ENCODE measurements around the gene TMEM50A.
A peak's percentile ranks its signal among the peaks of the same experiment; 100 is the strongest.
"Not testable (repeated sequence)": the region's sequence is repeated elsewhere in the genome, so short reads cannot be mapped to it uniquely, and the experiment has no call there.

TMEM50A gene

DNA sequence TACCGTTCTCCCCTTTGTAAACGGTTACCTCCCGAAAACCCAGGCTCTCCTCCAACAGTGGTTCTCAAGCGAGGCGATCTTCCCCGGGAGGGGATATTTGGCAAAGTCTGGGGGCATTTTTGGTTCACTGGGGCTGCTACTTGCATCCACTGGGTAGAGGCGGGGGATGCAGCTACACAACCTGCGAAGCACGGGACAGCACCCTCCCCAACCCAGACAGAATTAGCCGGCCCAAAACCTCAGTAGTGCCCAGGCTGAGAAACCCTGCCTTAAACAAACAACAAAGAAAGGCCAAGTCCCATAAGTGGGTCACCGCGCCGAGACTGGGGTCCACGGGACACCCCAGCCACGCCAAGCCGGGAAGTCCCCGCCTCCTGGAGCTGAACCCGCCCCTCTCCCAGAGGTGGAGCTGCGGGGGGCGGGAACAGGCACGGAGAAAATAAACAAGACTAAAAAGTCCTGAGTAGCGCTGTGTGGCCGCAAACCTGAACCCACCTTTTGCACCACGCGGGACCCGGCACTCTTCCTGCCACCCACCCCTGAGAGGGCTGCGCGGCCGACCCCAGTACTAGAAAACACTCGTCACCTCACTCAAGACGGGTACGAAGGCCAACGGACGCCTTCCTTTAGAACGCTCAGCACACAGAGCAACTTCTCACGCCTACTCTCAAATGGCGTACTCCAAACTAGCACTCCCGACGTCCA lies 499 bp upstream of the TMEM50A start:
- DNase-seq, result not testable (repeated sequence)

DNA sequence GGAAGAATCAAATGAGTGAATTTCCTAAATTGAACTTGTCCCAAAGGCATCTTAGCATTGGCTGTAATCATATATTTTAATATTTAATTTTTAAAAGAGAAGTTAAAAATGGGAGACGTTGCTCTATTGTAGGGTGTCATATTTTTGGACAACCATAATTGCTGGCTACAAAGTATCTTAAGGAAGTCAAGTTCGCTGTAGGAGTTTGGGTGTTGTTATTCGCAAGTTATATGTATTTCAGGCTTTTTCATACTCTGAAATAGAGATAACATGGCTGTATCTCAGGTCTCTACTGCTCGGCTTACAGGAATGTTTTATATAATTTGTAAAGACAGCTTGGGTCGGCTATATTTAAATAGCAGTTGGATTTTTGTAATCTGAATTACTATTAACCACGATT lies 852 bp downstream of the TMEM50A start:
- DNase-seq, result no peak

DNA sequence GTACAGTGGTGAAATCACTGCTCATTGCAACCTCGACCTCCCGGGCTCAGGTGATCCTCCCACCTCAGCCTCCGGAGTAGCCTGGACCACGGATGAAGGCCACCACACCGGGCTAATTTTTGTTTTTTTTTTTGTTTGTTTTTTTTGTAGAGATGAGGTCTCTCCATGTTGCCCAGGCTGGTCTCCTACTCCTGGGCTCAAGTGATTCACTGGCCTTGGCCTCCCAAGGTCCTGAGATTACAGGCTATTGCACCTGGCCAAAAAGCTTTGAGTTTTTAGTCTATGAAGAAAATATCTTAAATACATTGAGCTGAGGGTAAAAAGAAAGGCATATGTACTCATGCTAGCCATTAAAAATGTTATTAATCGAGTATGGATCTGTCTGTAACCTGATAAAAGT lies 3.6 kb downstream of the TMEM50A start:
- no peak for DNase-seq

DNA sequence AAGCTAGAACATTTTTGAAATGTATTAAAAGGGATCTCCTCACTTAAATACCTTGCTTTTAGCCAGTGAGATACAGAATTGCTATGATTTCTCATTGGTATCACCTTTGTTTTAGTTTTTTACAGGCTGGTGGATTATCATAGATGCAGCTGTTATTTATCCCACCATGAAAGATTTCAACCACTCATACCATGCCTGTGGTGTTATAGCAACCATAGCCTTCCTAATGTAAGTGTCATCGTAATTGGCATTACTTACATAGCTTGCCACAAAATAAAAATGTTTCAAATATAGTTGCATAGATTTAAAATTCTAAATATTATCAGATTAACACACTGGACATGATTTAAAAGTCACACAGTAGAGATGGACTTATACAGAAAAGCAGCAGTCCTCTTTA lies 4.7 kb downstream of the TMEM50A start:
- DNase-seq, result no peak

DNA sequence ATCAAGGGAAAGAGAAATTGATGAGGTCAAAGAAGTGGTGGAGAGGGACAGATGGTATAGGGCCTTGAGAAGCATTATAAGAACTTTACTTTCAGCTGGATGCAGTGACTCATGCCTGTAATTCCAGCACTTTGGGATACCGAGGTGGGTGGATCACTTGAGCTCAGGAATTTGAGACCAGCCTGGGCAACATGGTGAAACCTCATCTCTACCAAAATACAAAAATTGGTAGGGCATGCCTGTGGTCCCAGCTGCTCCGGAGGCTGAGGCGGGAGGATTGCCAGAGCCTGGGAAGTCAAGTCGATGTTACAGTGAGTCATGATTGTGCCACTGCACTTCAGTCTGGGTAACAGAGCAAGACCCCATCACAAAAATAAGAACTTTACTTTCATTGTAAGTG lies 5.7 kb downstream of the TMEM50A start:
- DNase-seq, result no peak

DNA sequence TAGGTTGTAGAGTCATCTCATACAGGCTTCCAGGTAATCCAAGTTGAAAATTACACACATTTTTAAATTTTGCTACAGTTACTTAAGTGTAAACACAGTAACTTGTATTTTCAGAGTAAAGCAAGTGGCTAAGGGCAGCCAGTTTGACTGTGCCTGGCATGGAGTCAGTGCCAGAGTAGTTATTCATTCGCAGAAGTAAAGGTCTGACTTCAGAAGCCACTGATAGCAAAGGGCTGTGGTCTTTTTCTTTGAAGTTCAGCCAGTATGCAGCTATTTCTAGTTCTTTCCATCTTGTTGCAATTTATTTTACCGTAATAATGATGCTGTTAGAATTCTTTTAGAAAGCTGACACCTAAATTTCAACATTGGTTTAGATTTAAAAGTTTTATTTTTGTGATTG lies 9.4 kb downstream of the TMEM50A start:
- DNase-seq, result no peak

DNA sequence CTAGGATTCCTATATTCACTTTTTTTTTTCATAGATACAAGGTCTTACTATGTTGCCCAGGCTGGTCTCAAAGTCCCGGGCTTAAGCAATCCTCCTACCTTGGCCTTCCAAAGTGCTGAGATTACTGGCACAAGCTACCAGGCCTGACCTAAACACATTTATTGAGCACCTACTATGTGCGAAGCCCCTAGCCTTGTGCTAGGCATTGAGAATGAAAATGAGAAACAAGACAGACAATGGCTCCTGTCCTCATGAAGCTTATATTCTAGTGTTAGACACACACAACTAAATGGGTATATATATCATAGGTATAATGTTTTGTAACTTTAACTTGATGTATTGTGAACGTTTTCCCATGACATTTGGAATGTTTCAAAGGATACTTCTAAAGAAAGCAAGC lies 11.5 kb downstream of the TMEM50A start:
- DNase-seq, result no peak

DNA sequence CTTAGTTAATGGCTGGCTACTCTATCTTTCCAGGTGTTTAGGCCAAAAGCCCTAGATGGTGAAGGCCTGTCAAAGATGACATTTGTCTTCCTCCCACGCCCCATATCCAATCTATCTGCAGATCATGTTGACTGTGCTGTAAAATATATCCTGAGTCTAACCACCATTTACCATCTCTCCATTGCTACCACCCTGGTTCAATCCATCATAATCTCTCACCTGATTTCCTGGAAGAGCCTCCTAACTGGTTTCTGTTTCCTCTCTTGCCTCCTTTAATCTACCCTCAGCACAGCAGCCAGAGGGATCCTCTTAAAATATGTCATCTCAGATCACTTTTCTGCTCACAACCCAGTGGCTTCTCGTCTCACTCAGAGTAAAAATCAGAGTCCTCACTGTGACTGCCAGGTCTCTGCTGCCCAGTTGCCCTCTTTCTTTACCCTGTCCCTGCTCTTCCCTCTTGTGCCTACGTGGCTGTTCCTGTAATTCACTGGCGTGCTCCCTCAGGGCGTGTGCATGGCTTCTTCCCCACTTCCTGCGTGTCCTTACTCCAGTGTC lies 17.8 kb downstream of the TMEM50A start:
- no peak for DNase-seq

DNA sequence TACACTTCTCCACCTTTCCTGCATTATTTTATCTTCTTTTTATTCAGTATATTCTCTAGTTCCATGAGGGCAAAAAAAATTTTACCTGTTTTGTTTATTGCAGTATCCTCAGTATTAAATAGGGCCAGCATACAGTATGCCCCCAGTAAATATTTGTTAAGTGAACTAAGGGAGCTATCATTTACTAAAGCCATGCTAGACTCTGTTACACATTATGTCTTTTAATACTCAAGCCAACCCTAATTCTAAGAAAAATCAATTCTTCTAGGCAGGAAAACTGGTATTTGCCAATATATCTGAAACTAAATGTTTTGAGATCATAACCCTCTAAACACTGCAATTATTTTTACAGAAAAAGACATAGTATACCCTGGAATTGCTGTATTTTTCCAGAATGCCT lies 18.3 kb downstream of the TMEM50A start:
- no peak for DNase-seq

DNA sequence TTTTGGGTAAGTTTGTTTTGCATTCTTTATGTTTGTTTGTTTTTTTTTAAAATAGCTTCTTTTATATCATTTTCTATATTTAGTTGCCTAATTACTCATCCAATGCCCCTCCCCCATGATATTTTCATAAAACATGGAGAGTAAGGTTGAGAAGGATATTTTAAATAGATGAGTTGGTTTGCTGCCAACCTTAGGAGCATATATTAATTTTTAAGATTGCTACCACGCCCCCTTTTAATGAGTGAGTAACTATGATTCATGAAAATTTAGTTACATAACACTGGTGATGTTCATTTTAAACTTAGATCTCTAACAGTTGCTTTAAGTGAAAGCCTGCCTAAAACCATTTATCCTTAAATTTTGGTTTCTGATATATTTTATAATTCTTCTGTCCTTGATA lies 18.7 kb downstream of the TMEM50A start:
- no peak for DNase-seq

DNA sequence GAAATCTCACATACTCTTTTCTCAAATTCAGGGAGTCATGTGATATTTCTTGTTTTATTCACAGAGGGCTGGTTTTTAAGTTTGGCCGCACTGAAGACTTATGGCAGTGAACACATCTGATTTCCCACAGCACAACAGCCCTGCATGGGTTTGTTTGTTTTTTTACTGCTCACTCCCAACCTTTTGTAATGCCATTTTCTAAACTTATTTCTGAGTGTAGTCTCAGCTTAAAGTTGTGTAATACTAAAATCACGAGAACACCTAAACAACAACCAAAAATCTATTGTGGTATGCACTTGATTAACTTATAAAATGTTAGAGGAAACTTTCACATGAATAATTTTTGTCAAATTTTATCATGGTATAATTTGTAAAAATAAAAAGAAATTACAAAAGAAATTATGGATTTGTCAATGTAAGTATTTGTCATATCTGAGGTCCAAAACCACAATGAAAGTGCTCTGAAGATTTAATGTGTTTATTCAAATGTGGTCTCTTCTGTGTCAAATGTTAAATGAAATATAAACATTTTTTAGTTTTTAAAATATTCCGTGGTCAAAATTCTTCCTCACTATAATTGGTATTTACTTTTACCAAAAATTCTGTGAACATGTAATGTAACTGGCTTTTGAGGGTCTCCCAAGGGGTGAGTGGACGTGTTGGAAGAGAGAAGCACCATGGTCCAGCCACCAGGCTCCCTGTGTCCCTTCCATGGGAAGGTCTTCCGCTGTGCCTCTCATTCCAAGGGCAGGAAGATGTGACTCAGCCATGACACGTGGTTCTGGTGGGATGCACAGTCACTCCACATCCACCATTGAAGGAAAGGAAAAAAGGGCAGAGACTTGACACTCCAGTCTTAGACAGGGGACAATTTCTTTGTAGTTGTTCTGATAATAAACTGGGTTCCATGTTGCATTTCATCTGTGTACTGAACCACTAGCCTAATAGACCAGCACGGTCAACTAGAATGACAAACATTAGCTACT lies 22.8 kb downstream of the TMEM50A start:
- no peak for DNase-seq

DNA sequence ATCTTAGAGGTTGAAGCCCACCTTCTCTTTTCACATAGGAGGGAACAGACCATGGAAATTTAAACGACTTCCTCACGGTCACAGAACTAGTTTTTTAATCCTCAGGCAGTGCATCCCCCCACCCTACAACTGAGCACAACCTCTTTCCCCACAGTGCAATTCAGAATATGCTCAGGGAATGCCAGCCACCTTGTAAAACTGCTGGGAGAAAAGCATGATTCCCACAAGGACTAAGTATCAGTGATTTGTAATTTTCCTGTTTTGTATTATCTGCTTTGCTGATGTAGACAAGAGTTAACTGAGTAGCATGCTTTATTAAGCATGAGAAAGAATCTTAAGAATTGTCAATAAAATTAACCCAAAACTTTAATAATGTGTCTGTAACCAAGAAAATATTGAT lies 23.8 kb downstream of the TMEM50A start:
- DNase-seq, result no peak

DNA sequence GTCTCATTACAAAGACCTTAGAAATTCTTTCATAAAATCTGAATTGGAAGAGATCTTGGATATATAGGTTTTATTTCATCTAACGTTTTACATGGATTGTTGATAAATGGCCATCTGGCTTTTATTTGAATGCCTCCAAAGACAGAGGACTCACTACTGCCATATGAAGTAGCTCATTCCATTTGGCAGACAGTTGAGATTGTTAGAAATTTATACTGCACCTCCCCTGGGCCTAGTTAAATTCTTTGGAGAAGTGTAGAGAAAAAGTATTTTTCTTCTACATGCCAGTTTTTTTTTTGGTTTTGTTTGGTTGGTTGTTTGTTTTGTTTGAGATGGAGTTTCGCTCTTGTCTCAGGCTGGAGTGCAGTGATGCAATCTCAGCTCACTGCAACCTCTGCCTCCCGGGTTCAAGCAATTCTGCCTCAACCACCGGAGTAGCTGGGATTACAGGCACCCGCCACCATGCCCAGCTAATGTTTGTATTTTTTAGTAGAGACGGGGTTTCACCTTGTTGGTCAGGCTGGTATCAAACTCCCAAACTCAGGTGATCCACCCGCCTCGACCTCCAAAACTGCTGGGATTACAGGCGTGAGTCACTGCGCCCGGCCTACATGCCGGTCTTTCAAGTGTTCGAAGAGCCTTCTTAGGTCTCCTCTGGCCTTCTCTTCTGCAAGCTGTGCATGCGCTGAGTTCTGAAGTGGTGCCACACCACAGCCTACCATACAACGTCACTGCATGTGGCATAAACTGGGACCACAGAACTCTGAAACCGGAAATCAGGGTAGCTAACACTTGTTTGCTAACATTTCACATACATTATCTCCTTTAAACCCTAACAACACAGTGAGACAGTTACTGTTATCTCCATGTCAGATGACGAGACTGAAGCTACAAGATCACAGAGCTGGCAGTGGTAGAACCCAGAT lies 24.8 kb downstream of the TMEM50A start:
- DNase-seq, result not testable (repeated sequence)

DNA sequence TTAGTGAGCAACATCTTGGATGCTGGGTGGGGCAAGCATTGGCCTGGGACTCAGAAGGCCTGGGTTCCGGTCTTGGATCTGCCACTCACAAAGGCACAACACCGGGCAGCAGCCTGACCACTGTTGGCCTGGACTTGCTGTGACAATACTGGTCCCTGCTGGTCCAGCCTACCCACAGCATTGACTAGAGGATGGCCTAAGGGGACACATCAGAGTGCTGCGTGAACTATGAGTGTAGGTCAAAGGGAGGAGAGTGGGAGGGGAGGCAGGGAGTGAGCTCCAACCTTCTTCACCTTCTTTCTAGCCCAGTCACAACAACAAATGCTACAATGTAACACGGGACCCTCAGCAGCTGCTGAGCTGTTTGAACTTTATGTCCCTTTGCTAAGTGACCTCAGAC lies 31.1 kb downstream of the TMEM50A start:
- DNase-seq, result no peak

DNA sequence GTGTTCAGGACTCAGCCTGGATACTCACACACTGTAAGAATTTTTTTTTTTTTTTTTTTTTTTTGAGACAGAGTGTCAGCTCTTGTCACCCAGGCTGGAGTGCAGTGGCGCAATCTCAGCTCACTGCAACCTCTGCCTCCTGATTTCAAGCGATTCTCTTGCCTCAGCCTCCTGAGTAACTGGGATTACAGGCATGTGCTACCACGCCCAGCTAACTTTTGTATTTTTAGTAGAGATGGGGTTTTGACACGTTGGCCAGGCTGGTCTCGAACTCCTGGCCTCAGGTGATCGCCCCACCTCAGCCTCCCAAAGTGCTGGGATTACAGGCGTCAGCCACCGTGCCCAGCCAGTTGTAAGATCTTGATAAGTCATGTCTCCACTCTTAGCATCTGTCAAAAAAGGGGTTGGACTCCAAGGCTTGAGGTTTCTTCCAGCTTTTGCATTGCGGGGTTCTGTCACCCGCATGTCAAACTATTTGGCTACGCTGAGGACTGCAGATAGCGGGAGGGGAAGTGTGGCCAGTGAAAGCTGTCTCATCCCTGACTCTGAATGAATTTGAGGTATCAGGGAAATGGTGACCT lies 31.6 kb downstream of the TMEM50A start:
- DNase-seq, result not testable (repeated sequence)

DNA sequence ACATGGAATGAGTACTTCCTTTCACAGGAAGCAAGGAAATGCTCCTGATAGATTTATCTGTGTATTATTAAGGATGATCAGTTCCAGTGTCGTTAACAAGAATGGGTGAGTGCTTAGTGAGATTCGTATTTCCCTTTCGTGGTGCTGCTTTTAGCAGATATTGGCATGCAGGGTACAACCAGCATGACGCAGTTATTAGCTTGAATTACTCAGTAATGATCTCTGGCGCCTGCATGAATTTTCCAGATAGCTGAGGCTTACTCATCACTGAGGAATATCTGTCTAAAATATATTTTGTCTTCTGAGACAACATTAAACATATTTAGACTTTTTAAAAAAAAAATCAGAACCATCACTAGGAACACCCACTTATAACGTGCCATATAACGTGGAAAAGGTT lies 33.6 kb downstream of the TMEM50A start:
- DNase-seq, result not testable (repeated sequence)

DNA sequence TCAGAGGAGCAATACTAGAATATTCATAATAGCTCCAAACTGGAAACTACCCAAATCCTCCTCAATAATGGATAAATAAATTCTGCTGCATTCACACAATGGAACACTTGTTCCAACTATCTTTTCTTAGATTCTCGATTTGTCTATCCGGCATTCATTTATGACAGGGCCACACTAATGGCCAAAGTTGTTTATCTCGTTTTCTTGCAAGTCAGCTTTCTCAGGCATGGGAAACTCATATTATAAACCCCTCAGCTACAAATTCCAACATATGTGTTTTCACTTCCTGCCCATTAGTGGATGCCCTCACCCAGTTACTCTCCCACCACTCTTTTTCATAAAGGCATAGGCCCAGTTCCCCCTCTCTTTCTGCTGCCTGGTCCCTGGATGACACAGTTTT lies 40.2 kb downstream of the TMEM50A start:
- DNase-seq, result not testable (repeated sequence)

DNA sequence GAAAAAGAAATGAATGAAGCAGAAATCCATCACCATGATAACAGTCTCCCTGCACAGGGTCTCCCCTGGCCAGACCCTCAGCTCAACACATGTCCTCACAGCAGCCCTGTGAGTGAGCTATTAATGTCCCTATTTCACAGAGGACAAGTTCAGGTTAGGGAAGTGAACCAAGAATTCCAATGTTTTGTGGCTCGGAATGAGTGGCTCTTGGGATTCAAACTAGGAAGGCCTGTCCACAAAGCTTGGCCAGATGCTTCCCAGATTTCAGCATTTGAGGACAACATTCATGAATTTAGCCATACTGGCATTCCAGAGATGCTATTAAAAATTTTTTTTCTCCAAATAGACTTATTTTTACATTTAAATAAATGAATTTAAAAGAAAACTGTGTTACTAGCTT lies 44.4 kb downstream of the TMEM50A start:
- not testable (repeated sequence) for DNase-seq

DNA sequence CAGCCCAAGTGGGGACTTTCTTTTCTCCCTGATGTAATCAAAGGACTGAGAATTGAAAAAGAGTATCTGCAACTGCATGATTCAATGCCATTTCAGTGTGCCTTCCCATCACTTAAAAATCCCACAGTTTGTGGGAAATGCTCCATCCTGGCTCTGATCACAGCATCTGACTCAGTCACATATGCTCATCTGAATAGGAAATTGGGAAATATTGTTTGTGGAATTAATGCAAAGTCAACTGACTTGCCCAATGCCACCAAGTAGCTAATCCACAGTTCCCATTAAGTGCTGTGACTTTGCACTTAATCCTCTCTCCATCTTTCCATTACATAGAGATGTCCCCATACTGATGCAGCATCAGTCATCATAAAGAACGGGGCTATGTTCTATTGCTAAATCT lies 45.0 kb downstream of the TMEM50A start:
- DNase-seq, result not testable (repeated sequence)

DNA sequence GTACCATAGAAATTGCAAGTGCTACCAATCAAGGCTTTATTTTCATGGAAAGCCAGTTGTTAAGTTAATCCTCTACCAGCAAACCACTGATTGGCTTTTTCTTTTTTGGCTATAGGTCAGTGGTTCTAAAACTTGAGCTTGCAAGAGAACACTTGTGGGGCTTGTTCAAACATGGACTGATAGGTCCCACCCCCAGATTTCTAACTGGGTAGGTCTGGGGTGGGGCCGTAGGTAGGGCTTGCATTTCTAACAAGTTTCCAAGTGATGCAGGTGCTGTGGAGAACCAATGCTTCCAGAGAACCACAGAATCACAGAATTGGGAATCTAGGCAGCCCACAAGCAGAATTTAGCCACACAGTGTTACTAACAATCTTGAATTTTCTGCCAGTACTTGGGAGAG lies 45.7 kb downstream of the TMEM50A start:
- not testable (repeated sequence) for DNase-seq

DNA sequence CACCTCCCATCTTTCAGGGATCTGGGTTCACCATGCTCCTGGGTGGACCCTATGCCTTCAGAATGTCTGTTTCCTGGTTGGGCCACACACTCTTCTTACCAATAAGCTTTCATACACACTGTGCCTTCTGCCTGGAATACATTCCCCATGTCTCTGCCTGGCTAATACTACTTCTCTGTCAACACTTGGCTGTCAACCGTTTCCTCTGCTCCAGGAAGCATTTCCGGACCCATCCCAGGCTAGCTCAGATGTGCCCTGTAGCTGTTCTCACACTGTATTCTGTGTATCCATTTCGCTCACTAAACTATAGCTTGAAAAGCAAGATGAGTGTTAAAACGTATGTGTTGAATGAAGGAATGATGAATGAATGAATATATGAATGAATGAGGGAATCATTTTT lies 49.0 kb downstream of the TMEM50A start:
- DNase-seq, result not testable (repeated sequence)

DNA sequence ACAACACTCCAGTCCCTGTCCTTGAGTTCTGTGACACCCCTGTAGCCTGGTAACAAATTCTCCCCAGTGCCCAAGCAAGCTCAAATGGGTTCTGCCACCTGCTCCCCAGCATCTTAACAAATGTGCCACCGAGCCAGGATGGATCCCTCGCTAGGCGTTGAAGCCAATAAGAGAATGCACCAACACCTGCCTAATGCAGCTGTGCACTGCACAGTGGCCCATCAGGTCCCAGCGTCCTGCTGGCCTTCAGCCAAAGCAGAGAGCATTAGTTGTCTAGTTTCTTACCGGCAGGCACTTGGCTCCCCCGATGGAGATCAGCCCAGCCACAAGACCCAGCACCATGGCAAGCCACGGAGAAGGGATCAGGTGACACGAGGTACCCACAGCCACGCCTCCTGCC lies 50.6 kb downstream of the TMEM50A start:
- peak; percentile 49 to 70 for DNase-seq
